Gastroesophageal sphincter (tissue), 3 donors: ENCODE measurements around the gene LDLRAD3.

Experiments
- CTCF ChIP-seq, 4 experiments: fragments of 200-600 bp in 2 of 4; fragments of 450-650 bp in 2 of 4; sonication (generic) in 1 of 4; IDR thresholded peaks; one replicate each; pipeline ENCODE4 v1.5.1; 2017 to 2019; ENCODE audit warnings: antibody characterized with exemption in 4 of 4, mild to moderate bottlenecking in 2 of 4, moderate library complexity in 2 of 4
- EP300 ChIP-seq: sonication (generic); formaldehyde crosslinking; IDR thresholded peaks from one replicate; pipeline ENCODE4 v1.6.1; 2017; ENCODE audit warnings: antibody characterized with exemption, mild to moderate bottlenecking
- POLR2A ChIP-seq, 2 donors: fragments of 450-650 bp; IDR thresholded peaks; one replicate each; pipeline ENCODE4 v1.6.1; 2017; ENCODE audit warnings: antibody characterized with exemption in 2 of 2, mild to moderate bottlenecking in 2 of 2, moderate library complexity in 1 of 2
- POLR2AphosphoS5 ChIP-seq: sonication (generic); formaldehyde crosslinking; IDR thresholded peaks from one replicate; pipeline ENCODE4 v1.6.1; 2017; ENCODE audit warnings: antibody characterized with exemption

DNA sequence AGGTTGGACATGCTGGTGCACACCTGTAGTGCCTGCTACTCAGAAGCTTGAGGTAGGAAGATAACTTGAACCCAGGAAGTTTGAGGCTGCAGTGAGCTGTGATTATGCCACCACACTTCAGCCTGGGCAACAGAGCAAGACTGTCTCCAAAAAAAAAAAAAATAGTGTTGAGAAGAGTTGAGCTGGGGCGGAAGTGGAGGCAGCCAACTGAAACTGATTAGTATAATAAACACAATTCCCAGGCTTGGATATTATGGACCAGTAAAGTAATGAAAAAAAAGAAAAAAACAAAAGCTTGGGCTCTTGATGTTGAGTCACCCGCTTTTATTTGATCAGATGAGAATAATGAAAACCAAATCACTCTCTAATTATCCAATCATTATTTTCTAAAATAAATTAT lies 21.0 kb downstream of the LDLRAD3 start:
- TF ChIP-seq POLR2A (IDR thresholded peaks at IDR 0.05) = no peak
- no peak for TF ChIP-seq CTCF (IDR thresholded peaks at IDR 0.05)
- no peak for TF ChIP-seq POLR2AphosphoS5
- TF ChIP-seq EP300 = no peak
